GM18508 (cell line): ENCODE results near the gene EGFLAM.

Experiments used
- ATAC-seq: cut with Tn5 transposase; IDR thresholded peaks from one replicate; pipeline ENCODE4 v1.9.1; 2021; ENCODE audit warnings: moderate number of reproducible peaks; ENCODE audit not compliant: insufficient read depth, unreplicated experiment

The EGFLAM gene

DNA sequence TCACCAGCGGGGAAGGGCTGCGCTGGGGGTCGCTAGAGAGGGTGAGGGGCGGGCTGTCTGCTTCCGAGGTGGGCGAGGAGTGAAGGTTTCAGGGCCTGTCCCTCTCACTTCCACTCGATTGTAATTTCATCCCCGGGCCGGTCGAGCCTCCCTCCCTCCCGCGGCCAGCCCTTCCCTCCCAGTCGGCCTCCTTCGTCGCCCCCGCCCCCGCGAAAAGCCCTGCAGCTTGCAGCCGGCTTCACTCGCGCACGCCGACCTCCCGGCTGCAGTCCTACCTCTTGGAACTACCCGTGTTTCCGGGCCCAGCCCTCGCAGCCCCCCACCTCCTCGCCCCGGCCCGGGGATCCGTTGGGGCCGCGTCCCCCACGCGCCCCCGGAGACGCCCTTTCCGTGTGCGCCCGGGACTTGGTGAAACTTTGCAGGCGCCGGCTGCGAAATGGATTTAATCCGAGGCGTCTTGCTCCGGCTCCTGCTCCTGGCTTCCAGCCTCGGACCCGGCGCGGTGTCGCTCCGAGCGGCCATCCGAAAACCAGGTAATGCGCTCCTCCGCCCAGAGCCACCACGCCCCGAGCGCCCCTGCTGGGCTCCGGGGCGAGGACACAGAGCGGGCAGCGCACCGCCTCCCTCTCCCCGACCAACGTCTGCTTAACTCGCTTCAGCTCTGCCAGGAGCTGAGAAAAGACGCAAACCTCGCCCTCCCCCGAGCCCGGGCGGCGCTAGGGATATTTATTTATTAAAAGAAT, at the start of gene EGFLAM:
EGFLAM (plus strand) TSS at position 241 of the 743 bp plus-strand sequence; CDS start at position 437, 196 bp downstream.
- no peak for ATAC-seq

DNA sequence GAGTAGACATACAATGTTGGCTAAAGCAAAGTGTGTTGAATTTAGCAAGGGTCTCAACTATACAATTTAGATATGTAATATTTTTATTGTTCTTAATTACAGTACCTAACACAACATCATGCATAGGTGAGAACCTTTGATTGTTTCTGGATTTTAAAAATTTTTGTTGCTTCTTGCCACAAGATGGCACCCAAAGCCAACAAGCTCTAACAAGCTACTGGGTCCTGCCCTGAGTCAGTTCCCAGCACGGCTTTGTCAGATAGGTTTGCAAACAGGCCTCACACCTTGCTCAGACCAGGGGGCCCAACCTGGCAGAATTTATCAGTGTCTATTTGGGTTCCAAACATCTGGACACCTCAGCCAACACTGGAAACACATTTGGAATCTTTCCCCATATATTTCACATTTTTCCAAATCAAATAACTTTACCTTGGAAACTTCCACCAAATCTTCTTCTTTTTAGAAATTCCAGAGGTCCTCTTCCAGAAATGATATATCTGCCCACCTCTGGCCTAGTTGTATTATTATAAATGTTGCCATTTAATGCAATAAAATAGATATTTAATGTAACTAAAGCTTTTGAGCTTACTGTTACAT, 49.5 kb upstream of the EGFLAM start:
- ATAC-seq, result no peak

DNA sequence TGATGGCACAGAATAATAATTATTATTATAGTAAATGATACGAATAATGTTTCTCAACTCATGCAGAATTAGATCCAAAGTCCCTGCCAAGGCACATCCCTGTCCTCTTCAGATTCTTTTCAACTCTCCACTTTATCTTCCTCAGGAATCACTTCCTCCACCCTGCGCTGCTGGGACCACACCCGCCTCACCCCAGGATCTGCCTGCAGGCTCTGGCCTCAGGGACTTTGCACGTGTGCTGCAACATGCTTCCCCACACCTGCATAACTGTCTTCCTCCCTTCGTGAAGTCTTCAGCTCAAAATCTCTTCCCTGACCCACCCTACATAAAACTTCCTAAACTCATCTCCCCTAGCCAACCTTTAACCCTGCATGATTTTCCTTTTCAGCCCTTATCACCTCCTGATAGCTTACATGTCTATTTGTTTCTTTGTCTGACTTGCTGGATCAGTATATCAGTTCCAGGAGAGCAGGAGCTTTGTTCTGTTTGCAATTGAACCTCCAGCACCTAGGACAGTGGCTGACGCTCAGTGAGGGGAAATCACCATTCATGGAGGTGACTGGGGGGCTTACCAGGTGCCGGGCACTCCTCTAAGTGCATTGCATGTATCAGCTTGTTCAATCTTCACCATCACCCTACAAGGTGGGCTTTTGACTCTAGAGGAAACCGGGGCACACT, 47.5 kb upstream of the EGFLAM start:
- ATAC-seq, result no peak

DNA sequence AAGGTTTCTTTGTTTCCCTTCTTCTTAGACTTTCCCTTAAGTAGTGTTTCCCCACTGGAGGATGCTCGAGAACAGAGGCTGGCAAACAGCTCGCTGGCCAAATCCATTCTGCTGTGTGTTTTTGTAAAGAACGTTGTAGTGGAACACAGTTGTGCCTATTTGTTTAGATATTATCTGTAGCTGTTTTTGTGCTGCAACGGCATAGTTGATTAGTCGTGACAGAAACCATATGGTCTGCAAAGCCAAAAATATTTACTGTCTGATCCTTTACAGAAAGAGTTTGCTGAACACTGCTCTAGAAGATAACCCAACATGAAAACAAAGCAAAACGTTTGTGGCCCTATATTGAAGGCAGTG, 47.0 kb upstream of the EGFLAM start:
- ATAC-seq, result no peak

DNA sequence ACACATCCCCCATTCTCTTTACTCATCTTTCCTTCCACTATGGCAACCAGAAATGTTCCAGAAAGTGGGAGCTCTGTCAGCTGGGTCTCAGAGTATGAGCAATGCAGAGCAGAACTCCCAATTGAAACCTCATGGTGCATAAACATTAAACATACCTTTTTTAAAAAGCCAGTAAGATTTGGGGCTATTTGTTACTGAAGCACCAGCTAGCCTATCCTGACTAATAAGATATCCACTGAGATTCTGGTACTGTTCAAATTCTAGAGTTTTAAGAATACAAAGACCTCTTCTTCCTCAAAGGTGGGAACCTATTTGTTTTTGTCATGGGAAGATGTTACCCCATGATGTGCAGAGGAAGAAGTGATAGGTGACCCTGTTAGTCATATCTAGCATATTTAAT, 46.1 kb upstream of the EGFLAM start:
- ATAC-seq, result no peak

DNA sequence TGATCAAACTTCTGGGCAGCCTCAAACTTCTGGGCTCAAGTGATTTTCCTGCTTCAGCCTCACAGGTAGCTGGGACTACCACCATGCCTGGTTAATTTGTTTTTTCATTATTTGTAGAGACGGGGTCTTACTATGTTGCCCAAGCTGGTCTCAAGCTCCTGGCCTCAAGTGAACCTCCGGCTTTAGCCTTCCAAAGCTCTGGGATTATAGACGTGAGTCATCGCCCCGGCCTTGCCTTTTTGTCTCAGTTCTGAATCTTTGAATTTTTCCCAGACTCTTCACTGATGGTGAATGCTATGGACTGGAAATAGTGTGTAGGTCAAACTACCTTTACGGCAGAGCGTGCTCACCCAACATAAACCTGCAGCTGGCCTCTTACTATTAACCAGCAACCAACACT, 32.3 kb upstream of the EGFLAM start:
- ATAC-seq, result no peak

DNA sequence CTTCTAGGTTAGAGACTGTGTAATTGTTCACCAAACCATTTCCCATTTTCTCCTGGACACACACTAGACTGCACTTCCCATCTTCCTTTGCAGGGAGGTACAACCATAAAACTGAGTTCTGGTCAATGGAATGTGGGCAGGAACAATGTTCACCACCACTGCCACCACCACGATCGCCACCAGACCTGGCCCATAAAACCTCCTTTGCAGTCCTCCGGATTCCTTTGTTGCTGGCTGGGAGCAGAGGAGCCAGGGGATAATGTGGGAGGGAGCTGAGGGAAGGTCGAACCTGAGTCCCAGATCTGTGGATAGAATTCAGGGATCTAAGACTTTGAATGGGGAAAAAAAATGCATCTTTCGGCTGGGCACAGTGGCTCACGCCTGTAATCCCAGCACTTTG, 29.4 kb upstream of the EGFLAM start:
- no peak for ATAC-seq

DNA sequence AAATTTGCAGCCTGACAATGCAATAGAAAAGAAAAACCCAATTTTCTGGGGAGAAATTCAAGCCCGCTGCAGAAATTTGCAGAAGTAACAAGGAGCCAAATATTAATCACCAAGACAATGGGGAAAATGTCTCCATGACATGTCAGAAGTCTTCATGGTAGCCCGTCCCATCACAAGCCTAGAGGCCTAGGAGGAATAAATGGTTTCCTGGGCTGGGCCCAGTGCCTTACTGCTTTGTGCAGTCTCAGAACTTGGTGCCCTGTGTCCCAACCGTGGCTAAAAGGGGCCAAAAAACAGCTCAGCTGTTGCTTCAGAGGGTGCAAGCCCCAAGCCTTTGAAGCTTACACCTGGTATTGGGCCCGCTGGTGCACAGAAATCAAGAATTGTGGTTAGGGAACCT, 23.6 kb upstream of the EGFLAM start:
- no peak for ATAC-seq

DNA sequence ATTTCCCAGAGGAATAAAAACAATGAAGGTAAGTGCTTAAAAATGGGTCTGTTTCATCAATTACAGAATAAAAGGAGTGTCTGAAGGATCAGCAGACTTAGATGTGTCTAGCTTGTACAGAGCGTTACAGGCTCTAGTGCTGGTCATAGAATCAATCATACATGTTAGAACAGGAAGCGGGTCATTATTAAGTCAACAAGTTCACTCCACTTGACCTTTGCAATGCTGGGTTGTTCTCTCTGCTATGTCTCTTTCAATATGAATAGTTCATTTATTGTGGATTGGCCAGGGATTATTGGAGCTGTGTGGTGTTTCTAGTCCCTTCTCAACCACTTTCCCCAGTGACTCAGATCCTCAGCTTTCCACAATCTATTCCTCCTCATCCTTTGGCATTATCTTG, 20.7 kb upstream of the EGFLAM start:
- no peak for ATAC-seq

DNA sequence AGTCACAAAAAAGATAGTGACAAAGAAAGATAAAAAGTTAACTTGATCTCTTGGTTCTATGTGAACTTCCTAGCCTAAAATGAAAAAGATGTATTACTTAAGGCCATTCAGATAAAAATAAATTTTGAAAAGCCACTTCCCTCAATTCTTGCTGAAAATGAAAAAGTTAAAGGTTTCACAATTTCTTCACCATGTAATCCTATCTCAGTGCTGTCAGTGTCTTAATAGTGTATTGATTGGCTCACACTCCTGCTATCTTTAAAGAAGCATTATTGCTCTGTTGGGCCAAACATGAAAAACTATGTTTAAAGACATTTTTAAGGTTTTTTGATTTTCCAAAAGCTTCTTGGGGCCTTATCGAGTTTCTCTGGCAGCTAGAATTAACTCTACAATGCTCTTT, 18.1 kb upstream of the EGFLAM start:
- no peak for ATAC-seq

DNA sequence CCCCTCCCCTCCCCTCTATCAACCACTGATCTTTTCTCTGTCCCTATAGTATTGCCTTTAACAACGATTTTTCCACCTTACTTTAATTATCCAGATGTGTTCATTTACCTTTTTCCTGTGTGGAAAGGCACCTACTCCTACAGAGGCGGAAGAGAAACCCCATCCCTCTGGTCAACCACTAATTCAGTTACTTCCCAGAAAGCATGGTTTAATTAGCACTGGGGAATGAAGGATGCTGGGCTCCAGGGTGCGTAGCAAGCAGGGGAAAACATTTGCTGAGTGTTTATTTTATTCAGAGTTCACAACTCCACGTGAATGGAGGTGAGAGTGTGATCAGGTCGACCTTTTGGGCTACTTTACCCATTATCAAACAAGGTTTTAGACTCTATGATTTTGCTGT, 16.7 kb upstream of the EGFLAM start:
- no peak for ATAC-seq

DNA sequence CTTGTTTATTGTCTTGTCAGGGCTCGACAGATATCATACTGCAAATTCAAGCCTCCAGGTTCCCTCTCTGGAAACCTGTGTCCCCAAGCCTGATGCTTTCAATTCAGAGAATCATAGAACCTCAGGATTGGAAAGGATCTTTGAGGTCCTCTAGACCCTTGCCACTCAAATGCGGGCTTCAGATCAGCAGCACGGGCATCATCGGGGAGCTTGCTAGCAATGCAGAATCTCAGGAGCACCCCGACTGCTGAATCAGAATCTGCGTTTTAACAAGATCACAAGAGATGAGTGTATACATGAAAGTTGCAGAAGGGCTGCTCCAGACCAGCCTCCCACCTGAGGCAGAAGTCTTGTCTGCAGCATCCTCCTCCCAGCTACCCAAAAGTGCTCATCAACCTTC, 13.1 kb upstream of the EGFLAM start:
- no peak for ATAC-seq

DNA sequence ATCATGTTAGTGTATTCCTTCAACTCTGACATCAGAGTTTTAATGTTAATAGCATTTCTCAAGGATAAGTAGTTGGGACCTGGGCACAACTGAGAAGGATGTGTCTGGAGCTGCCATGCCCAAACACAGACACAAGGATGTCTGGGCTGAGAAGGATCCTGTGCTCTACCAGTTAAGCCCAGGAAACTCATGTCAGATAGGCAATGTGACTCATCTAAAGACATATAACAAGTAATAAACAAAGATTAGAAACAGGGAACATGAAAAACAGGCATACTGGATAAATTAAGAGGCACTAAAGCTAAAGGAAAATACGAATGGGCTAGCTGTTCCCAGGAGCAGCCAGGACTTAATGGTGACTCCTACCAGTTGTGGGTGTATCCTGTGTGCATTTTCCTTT, 9.1 kb upstream of the EGFLAM start:
- no peak for ATAC-seq

DNA sequence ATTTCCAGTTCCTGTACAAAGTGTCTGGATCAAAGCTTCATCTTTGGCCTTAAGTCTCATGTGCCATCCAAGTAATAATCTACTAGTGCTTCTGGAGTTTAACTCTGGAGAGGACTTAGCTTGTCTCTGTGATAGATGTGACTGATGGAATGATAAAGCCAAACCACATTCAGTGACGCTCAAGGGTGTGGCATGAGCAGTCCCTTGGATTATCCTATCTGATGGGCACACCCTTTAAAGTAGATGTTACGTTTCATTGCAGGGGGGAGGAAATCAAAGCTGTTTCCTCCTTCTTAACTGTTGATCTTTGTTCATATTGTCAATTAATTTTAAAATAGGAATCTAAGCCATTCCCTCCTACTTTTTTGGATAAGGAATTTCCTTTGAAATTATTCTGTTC, 8.5 kb upstream of the EGFLAM start:
- no peak for ATAC-seq

DNA sequence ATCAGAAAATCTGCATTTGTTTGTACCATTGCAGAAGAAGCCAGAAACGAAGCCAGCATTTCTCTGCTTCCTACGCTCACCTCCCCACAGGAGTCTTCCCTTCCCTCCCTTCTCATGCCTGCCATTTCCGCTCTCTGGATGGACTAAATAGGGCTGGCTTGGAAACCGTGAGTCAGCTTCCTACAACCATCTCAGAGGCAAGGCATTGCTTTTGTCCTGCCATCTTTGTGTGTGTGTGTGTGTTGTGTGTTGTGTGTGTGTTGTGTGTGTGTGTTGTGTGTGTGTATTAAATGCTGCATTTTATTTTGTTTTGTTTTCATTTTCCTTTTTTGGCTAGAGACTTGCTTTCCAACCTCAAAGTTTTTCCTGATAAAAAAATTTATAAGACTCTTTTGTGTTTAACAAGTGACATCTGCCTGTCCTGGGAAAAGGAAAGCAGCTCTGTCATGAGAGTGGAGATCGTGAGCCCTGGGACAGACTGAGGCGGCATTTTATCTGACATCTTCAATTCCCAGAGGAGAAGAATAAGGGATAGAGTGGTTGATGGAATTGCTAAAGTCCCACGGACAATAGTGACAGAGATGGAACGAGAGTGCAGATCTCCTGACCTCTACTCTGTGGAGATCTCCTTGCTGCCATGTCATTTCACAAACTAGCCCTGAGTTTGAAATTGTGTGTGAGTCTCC, 7.5 kb upstream of the EGFLAM start:
- no peak for ATAC-seq

DNA sequence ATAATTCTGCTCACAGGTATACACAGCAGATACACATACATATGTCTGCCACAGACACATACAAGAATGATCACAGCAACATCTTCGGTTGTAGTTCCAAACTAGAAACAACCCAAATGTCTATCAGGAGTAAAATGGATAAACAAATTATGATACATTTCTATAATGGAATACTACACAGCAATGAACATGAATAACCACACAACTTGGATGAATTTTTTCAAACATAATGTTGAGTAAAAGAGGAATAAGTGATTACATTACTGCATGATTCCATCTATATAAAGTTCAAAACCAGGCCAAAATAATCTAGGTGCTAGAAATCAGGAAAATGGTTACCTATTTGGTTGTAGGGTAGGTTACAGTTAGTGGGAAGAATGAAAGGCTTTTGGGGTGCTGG, 4.6 kb upstream of the EGFLAM start:
- no peak for ATAC-seq

DNA sequence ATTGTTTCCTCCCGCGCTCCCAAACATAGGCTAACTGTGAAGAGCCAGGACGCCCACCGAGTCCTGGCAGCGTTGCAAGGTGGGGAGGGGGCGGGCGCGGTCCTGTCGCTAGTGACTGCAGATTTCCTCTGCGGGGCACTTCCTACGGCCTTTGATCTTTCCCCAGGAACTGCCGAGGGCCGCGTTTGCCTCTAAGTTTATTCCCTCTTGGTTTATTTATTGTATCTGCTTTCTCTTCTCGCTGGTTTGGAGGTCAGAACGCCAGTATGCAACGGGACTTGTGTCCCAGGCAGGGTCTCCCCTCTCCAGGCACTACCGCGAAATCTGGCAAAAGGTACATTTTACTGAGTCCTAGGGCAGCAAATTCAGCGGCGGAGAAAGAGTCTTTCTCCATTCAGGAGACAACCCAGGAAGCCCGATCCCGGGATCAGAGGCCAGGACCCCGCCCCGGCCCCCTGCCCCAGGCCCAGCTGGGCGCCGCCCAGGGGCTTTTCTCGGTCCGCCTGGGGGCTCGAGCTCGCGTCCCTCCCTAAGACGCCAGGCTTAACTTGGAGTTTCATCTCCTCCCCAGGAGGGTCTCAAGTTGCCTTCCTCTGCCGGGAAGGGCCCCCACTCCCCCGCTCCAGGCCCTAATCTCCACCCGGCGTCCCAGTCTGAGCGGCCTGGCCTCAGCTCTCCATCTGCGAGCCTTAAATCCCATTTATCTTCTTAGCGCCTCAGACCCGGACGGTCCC, 884 bp upstream of the EGFLAM start:
- ATAC-seq, result no peak

DNA sequence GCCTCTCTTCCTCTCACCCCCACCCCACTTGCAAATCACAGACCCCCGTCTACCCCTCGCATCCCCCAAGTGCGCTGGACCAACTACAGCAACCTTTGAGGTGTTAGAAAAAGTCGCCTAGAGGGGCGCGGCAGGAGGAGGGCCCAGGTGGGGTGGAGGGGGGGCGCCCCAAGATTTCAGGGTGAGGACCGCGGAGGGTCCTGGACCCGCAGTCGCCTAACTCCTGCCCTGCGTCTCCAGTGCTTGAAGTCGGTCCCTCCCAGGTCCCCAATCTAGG, 379 bp upstream of the EGFLAM start:
- ATAC-seq, result no peak

DNA sequence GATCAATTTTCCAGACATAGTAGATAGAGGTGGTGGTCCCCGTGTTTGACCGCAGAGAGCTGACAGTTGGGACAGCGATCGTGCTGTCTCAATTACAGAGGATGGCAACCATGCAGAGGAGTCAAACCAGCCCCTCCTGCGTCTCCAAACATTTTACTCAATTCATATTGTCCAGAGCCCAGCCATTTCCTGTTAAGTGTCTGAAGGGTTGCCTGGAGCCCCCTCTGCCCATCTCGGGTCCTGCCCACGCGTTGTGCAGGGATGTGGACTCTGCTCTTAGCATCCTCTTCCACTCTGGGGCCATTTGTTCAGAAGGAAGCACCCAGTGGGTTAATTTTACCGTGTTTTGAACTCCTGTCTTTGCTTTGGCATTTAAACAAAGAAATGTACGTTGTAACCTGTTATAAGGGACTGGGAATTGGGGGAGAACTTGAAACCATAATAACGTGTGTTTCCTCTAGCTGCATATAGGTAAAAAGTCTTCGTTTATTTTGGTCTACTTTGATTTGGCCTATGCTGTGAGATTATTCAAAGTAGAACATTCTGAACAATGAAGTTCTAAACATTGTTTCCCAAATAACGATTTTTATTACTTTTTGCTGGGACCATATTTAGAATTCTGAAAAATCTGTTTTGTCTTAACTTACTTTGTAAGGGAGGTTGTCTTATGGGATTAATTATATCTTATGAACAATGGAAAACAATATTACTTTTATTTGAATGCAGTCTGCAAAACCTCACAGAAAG, 876 bp downstream of the EGFLAM start:
- ATAC-seq, result no peak

DNA sequence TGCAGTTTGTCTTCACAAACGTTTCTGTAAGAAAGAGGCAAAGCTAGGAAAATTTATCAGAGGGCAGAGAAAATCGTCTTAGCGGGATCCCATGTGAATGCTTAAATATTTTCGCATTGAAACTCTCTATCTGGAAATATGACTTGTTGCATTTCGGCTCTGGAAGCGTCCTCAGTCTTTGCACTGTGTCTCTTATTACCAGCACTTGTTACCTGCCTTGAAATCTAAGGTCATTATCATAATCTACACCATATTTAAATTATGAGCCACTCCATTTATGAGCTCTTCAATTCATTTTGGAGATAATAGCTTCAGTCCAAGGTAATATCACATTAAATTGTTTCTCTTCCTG, 1.4 kb downstream of the EGFLAM start:
- no peak for ATAC-seq
